A673 (cell line): Measurements from ENCODE around the gene TTLL7.

Source experiments
- EZH2 ChIP-seq: fragments of 200-600 bp; sonication (generic); IDR thresholded peaks from 2 replicates; pipeline ENCODE4 v1.6.1; 2017; ENCODE audit warnings: borderline replicate concordance, low read depth, mild to moderate bottlenecking, mixed read lengths, antibody characterized with exemption, low read length; ENCODE audit not compliant: poor library complexity, severe bottlenecking
- TF ChIP-seq, protein P1 (sequence below): fragments of 300-800, 200-600 bp; sonication (generic); conservative IDR thresholded peaks from 2 replicates; pipeline ENCODE4 v1.5.1; 2017; ENCODE audit warnings: low read depth, mild to moderate bottlenecking, antibody characterized with exemption, low read length, moderate library complexity, mixed read lengths

DNA sequence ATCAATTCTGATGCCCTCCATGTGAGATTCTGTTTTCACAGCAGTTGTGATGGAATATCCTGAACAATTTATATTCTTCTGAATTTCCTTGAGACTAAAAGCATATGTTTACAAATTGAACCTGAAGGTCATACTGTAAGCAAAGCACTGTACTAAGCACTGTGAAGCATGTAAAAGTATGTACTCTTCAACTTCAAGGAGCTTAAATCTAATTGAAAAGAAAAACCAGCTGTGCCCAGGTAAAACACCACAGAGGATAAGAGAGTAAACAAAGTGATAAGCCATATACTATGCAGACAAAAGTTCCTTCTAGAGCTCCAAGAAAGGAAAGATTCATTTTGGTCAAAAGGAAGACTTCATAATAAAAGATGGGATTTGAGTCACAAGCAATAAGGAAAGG is 71.9 kb downstream of the TTLL7 start:
- TF ChIP-seq, protein P1, sequence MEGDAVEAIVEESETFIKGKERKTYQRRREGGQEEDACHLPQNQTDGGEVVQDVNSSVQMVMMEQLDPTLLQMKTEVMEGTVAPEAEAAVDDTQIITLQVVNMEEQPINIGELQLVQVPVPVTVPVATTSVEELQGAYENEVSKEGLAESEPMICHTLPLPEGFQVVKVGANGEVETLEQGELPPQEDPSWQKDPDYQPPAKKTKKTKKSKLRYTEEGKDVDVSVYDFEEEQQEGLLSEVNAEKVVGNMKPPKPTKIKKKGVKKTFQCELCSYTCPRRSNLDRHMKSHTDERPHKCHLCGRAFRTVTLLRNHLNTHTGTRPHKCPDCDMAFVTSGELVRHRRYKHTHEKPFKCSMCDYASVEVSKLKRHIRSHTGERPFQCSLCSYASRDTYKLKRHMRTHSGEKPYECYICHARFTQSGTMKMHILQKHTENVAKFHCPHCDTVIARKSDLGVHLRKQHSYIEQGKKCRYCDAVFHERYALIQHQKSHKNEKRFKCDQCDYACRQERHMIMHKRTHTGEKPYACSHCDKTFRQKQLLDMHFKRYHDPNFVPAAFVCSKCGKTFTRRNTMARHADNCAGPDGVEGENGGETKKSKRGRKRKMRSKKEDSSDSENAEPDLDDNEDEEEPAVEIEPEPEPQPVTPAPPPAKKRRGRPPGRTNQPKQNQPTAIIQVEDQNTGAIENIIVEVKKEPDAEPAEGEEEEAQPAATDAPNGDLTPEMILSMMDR: no peak
- no peak for TF ChIP-seq EZH2
